HG02623 (cell line): ENCODE results near the gene CSMD2.

Experiments used
- ATAC-seq: cut with Tn5 transposase; IDR thresholded peaks from one replicate; pipeline ENCODE4 v1.9.1; 2021; ENCODE audit warnings: moderate library complexity; ENCODE audit not compliant: unreplicated experiment

The CSMD2 gene

GRCh38 chr1:33471416-33471815, 693.6 kb downstream of the CSMD2 start:
- no peak for ATAC-seq

DNA sequence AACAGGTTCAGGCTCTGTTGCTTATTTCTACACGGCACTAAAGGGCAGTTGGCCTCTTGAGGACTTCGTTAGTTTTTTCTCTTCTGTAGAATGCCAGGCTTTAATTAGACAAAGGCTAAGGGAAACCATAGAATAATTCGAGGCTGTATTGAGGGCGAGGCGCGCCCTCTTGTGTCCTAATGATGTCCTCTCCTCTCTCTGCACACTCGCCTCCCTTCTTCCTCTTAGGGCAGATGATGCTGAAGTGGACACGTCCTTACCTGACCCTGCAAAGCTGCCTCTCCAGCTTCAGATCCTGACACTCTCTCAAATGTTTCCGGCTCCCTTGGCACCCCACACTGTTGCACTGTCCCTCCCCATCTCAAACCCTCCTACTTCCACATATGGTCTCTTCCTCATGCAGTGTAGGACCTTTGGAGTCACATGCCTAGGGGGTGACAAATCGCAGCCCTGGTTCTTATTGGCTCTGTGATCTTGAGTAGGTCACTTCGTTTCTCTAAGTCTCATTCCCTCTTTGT, 694.5 kb downstream of the CSMD2 start:
- no peak for ATAC-seq

DNA sequence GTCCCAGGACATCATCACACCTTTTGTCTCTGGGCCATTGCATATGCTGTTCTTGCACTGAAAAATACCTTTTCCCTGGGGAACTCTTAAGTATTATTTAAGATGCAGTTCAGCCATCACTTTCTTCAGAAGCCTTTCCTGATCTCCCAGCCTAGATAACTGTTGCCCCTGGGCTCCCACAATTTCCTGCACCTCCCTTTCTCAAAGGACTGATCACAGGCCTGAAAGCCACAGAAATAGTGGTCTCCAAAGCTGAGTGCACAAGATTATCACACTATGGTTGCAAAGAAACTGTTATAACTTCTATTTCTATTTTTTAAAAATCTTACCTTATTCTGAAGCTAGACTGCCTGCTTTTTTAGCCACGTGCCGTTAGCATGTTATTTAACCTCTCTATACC, 695.3 kb downstream of the CSMD2 start:
- no peak for ATAC-seq

- no peak for ATAC-seq
These were observed 696.1 kb downstream of the CSMD2 start for GRCh38 chr1:33468967-33469366.

- no peak for ATAC-seq
These were observed 696.5 kb downstream of the CSMD2 start for GRCh38 chr1:33468531-33468930.

DNA sequence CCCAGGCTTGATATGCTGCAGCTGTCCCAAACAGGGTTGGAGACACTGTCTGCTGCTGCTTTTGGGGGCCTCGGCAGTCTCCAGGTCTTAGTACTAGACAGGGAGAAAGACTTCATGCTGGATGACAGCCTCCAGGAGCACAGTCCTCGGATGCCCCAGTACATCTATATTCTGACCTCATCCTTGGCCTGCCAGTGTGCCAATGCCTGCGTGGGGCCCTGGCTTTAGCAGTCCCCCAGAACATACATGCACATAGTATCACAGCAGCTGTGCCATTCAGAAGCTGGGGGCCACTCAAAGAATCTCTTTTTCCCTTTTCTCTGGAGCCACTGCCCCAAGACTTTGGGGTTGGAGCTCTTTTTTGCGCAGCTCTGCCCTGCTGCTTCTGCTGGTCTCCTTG, 697.0 kb downstream of the CSMD2 start:
- no peak for ATAC-seq

DNA sequence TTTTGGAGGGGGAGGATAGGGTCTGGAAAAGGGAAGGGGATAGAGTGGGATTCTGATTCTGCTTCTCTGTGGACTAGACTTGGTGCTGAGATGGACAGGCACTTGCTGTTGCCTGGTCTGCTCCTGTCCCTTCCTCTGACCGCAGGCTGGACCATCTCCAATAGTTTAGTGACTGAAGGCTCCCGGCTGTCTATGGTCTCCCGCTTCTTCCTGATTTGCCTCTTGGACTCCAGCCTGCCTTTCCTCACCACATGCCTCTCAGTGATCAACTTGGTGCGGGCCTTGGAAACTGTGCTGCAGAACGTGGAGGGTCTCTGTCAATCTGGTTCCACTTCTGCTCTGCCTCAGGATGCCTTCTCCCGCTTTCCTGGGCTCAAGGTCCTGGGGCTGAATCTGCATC, 698.9 kb downstream of the CSMD2 start:
- ATAC-seq, result no peak

- ATAC-seq, result no peak
These were observed 699.7 kb downstream of the CSMD2 start for GRCh38 chr1:33465316-33465715.

DNA sequence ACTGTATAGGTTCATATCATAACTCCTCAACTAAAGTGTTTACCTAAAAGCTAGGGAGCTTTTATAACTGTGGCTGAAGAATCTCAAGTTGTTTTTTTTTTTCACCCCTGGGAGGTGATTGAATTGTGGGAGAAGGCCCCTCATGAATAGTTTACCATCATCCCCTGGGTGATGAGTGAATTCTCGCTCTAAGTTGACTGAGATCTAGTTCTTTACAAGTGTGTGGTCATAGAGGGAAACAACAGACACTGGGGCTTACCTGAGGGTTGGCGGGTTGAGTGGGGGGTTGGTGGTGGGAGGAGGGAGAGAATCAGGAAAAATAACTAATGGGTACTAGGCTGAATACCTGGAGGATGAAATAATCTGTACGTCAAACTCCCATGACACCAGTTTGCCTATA, 700.5 kb downstream of the CSMD2 start:
- ATAC-seq, result no peak
